GM21526 (cell line): ENCODE data around the gene PRXL2B.
"Not testable (repeated sequence)": the region's sequence is repeated elsewhere in the genome, so short reads cannot be mapped to it uniquely, and the experiment has no call there.

Experiments
- ATAC-seq: cut with Tn5 transposase; IDR thresholded peaks from one replicate; pipeline ENCODE4 v1.9.1; 2021; ENCODE audit warnings: moderate library complexity; ENCODE audit not compliant: unreplicated experiment, low FRiP score

PRXL2B gene

GRCh38 chr1:2564006-2564814 is 22.4 kb upstream of the PRXL2B start:
- ATAC-seq, result no peak

- no peak for ATAC-seq
These were observed 21.7 kb upstream of the PRXL2B start for GRCh38 chr1:2564815-2565374.

DNA sequence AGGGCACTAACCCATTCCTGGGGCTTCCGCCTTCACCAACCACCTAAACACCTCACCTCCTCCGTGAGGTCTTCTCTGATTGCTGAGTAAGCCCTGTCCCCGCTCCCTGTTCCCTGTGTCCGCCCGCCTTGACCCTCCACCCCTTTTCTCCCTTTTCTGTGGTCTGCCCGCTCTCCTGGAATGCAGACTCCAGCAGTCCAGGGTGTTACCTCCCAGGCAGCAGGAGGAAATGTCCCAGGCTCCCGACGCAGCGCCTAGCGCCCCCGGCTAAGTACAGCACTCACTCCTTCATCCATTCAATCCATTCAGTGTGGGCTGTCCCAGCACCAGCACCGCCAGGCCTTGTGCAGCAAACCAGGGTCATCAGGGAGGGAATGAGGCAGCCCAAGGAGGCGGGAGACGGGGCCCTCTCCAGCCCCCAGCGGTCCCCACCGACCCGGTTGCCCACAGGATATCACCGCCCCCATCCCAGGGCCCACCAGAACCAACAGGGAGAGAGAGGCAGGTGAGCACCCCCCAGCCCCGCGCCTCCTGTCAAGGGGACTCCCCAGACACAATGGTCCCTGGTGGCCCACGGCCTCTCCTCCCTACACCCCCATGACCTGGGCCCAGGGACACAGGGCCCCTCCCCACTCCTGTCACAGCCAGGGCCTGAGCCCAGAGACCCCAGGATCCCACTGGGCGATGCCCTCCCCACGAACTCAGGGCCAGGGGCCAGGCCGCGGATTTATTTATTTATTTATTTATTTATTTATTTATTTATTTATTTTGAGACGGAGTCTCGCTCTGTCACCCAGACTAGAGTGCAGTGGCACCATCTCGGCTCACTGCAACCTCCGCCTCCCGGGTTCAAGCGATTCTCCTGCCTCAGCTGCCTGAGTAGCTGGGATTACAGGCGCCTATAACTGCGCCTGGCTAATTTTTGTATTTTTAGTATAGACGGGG is 20.2 kb upstream of the PRXL2B start:
- no peak for ATAC-seq

DNA sequence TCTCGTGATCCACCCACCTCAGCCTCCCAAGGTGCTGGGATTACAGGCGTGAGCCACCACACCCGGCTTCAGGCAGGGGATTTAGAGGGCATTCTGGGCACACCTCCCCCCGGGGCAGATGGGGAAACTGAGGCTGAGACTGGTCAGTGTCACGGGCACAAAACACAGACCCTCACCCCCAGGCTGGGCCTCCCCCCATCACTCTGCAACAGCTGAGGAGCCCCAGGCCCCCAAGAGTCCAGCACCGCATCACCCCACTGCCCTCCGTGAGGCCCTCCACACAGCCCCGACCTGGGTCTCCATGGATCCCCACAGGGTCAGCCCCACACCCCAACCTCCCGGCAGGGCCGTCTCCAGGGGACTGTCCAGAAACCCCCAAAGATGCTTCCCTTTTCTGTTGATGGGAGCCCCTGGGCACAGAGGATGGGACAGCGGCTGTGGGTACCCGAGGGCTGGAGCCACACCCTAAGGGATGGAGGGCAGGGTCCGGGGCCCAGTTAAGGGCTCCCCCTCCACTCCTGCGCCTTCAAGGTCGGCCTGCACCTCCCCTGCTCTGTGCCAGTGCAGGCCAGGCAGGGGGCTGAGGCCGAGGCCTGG is 19.4 kb upstream of the PRXL2B start:
- ATAC-seq, result no peak

GRCh38 chr1:2568187-2568816 is 18.3 kb upstream of the PRXL2B start:
- ATAC-seq, result not testable (repeated sequence)

DNA sequence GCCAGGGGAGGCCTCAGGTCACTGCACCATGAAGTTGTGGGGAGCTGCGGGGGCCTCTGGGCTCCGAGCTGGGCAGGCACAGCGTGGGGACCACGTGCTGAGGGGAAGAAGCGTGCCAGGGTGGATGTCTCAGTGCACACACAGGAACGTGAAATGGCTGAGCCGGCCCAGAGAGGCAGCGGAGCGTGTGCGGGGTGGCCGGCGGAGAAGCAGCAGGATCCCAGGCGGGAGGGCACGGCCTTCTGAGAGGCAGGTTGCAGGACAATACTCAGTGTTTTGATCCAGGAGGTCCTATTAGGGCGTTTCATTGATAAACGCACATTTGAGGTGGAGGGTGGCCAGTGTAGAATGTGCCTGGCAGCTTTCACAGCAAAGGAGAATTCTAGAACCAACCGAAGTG is 17.5 kb upstream of the PRXL2B start:
- no peak for ATAC-seq

DNA sequence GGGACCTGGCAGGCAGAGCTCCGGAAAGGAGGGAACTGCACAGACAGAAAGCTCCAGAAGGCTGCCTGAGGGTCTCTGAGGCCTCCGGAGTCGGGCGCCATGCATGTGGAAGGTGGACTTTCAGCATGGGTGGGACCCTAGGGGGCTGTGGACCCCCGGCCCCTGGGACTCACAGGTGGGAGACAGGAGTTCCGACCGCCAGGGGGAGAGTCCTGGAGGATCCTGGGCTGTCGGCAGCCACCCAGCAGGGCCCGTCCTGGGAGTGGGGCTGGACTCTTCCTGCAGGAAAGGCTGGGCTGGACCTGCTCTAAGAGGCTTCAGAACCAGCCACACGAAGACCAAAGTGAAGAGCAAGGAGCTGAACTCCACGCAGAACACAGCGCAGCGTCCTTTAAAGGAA is 16.9 kb upstream of the PRXL2B start:
- not testable (repeated sequence) for ATAC-seq

- ATAC-seq, result no peak
These were observed 16.2 kb upstream of the PRXL2B start for GRCh38 chr1:2570332-2570731.

GRCh38 chr1:2571348-2571747 is 15.2 kb upstream of the PRXL2B start:
- no peak for ATAC-seq

DNA sequence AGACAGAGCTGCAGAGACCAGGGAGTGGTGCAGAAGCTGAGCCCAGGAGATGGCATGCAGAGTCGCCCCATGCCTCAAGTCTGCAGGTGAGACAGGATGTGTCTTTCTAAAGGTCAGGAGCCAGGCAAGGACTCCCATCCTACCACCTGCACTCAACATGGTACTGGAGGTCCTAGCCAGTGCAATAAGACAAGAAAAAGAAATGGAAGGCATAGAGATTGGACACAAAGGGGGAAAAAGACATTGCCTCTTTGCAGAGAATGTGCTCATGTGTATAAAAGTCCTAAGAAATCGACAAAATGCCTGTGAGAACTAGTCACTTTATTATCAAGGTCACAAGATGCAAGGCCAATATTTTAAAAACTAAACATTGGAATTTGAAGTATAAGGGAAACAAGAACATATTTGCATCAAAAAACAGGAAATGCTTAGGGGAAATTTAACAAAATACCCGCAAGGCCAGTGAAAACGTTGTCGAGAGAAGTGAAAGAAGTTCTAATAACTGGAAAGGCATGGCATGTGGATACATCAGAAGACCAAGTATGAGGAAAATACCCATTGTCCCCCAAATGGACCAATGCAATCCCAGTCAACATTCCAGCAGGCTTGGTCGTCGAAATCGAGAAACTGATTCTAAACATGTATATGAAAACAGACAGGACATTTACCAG is 13.2 kb upstream of the PRXL2B start:
- ATAC-seq, result no peak

DNA sequence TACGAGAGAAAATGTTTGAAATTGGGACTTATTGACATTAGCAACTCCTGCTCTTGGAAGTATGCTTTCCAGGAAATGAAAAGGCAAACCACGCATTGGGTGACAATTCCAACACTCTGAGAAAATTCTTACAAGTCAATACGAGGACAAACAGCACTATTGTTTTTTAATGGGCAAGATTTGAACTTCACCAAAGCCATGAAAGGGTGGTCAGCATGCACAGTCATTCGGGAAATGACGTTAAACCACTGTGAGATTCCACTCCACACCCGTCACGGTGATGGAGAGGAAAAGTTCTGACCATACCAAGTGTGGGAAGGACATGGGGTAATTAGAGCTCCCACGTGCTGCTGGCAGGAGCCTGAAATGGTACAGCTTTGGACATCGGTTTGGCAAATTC is 12.2 kb upstream of the PRXL2B start:
- ATAC-seq, result no peak

GRCh38 chr1:2575801-2576663 is 10.5 kb upstream of the PRXL2B start:
- ATAC-seq, result peak; percentile 13

DNA sequence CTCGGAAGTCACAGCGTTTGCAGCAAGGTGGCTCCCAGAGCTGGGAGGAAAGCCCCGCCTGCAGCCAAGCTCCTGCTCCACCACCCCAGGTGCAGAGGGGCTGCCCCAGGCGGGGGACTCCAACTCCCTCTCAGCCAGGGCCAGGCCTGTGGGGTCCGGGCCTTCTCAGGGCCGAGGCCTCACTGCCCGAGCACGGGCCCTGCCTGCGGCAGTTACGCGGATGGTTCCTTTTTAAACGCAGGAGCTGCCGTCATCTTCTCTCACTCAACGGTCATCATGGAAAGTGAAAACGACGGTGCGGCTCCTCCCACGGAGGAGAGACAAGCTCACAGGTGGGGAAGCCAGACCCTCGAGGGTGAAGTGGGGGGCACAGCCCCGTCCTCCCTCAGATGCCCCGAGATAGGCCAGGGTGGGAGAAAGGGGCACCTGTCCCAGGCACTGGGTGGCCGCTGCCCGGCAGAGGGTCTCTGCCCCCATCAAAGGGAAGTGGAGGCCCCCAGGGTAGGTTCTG is 9.0 kb upstream of the PRXL2B start:
- peak; percentile 40 for ATAC-seq

DNA sequence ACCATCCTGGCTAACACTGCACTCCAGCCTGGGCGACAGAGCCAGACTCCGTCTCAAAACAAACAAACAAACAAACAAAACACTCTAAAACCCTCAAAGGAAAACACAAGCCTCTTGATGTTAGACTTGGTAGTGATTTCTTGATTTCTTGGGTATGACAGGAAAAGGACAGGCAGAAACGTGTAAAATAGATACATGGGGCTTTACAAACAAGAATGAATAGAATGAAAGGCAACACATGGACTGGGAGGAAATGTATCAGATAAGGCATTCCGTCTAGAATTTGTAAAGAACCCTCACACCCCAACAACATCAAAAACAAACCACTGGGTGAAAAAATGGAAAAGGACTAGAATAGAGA is 7.8 kb upstream of the PRXL2B start:
- no peak for ATAC-seq

GRCh38 chr1:2580691-2581090 is 5.9 kb upstream of the PRXL2B start:
- no peak for ATAC-seq

DNA sequence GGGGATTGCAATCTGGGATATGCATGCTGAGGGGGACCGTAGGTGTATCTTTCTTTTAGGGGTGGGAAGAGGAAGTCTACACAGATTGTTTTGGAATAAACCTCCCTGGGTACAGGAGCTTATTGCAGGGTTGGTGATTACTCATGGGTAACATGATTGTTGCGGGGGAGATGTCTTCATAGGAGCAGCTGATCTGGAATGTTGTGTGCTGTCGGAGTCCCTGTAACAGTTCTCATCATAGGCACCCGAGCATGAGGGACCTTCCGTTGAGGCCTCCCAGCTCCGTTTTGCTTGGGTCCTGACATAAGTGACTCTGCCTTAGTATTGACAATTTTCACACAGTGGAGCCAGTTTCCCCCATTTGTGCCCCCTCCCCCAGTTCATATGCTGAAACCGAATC is 4.2 kb upstream of the PRXL2B start:
- ATAC-seq, result no peak

DNA sequence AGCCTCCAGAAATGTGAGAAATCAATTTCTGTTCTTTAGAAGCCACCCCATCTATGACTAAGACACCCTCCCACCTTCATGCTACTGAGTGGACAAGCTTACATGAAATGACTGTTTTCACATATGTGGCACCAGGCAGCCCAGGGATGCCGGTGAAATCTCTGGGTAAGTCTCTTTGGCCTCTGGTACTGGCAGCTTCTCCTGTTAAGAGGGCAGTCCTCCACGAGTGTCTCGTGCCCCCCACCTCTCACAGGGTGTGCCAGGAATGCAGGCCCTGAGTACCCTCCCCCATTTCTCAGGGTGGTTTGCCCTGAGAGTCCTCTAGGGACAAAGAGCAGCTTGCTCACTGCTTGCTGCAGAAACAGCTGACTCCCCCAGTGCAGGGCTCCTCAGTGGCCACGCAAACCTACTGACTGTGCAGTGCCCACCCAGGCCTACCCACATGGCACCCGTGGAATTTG is 3.2 kb upstream of the PRXL2B start:
- ATAC-seq, result no peak

DNA sequence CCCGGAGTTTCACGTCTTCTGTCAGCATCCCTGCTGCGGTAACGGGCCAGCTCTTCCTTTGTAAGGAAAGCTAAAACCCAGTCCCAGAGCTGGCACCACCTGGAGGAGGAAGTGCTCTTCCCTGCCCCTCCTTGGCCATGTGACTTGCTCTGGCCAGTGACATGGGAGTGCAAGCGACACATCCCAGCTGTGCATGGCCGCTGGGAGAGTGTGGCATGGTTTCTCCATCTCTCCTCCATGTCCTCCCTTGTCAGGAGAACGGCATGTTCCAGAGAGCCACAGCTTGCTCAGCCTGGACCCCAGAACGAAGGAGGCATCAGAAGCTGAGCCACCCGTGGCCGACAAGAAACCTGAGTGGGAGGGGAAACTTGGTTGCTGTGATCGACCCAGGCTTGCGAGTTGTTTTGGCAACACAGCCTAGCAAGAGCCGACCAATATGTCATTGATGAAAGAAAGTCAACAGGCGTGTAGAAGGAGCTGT is 2.7 kb upstream of the PRXL2B start:
- no peak for ATAC-seq
